Esophagus muscularis mucosa (tissue), 4 donors: Measurements from ENCODE around the gene MVB12B. TPM values are rescaled to one million over a fixed set of nuclear protein-coding genes. Genes with fewer than 3 reads are reported as not detected.

Experiments used
- DNase-seq: peaks from one replicate; pipeline ENCODE4 v3.0.0-alpha.2; 2017; ENCODE audit errors: extremely low spot score
- H3K27ac ChIP-seq, 4 donors: fragments of 200-600 bp; sonication (generic); replicated peaks in 1 of 4; 1 replicate in 3 of 4; 2 replicates in 1 of 4; pipeline ENCODE4 v1.5.1; 2016 to 2019; ENCODE audit warnings: mild to moderate bottlenecking in 1 of 4
- H3K27me3 ChIP-seq, 4 donors: fragments of 200-600 bp; sonication (generic); one replicate each; pipeline versions ENCODE4 v1.5.1 to v1.6.0; 2016 to 2019
- H3K36me3 ChIP-seq, 4 donors: fragments of 200-600 bp; sonication (generic); one replicate each; pipeline ENCODE4 v1.5.1; 2016 to 2019
- H3K4me1 ChIP-seq, 4 donors: fragments of 200-600 bp; sonication (generic); one replicate each; pipeline ENCODE4 v1.5.1; 2016 to 2019
- H3K4me3 ChIP-seq, 4 donors: fragments of 200-600 bp; sonication (generic); 1 replicate in 2 of 4; 2 replicates in 2 of 4; pipeline ENCODE4 v1.5.1; 2016 to 2019; ENCODE audit warnings: mild to moderate bottlenecking in 4 of 4, moderate library complexity in 1 of 4
- H3K9me3 ChIP-seq, 4 donors: fragments of 200-600 bp; sonication (generic); 1 replicate in 3 of 4; 2 replicates in 1 of 4; pipeline ENCODE4 v1.5.1; 2016 to 2019
- CTCF ChIP-seq, 3 experiments: fragments of 200-600 bp in 2 of 3; fragments of 450-650 bp in 1 of 3; sonication (generic) in 2 of 3; IDR thresholded peaks; one replicate each; pipeline ENCODE4 v1.5.1; 2017 to 2019; ENCODE audit warnings: antibody characterized with exemption in 3 of 3, mild to moderate bottlenecking in 2 of 3, moderate library complexity in 1 of 3
- EP300 ChIP-seq: sonication (generic); formaldehyde crosslinking; IDR thresholded peaks from one replicate; pipeline ENCODE4 v1.6.1; 2017; ENCODE audit warnings: antibody characterized with exemption
- POLR2A ChIP-seq: fragments of 450-650 bp; IDR thresholded peaks from one replicate; pipeline ENCODE4 v1.6.1; 2017; ENCODE audit warnings: antibody characterized with exemption, moderate library complexity, mild to moderate bottlenecking, low read depth
- POLR2AphosphoS5 ChIP-seq, 2 donors: sonication (generic); formaldehyde crosslinking; IDR thresholded peaks; one replicate each; pipeline ENCODE4 v1.6.1; 2017; ENCODE audit warnings: antibody characterized with exemption in 2 of 2
- WGBS: methylation state at CpG from one replicate; pipeline ENCODE4 v1.1.5; 2018; 5-methylcytosine and 5-hydroxymethylcytosine counted together
- intact Hi-C: fragments of 100-400 bp; cut with DNase I; formaldehyde crosslinking; loops from one replicate; pipeline ENCODE4 v1.15.1; 2023
- total RNA-seq, 4 donors: library from RNA; depleted of rRNA; stranded (reverse); fragments of >200 nt; gene quantifications; one replicate each; pipeline versions ENCODE4 v1.1.0 to v1.2.1, GENCODE V29; 2016

The MVB12B gene
- total RNA-seq, 4 donors from 2014 or later = 14.1 to 25.0 (median 18.4) TPM

GRCh38 chr9:126295082-126295477 is 31.5 kb upstream of the MVB12B start:
- WGBS = 85% methylated on average over 5 of the region's 5 CpGs
- Histone ChIP-seq H3K4me1 (no peaks in the 10 kb centered on the region), H3K9me3 (no peaks in the 10 kb centered on the region), H3K27me3 (peaks cover 0 to 32% (median 0%) of the 10 kb centered on the region in 4 donors), H3K4me3 (no peak overlapping the region), H3K27ac (no peak overlapping the region), H3K36me3 (no peaks in the 10 kb centered on the region)
- TF ChIP-seq EP300 = no peak
- TF ChIP-seq POLR2AphosphoS5 (IDR thresholded peaks at IDR 0.05) = no peak
- no peak for TF ChIP-seq POLR2A
- no peak for TF ChIP-seq CTCF (IDR thresholded peaks at IDR 0.05)
- no peak for DNase-seq
- intact Hi-C loops = no loop called here

- Histone ChIP-seq H3K4me1 (no peaks in the 10 kb centered on the region), H3K27me3 (peaks cover 0 to 32% (median 0%) of the 10 kb centered on the region in 4 donors), H3K36me3 (no peaks in the 10 kb centered on the region), H3K9me3 (no peaks in the 10 kb centered on the region), H3K27ac (no peak overlapping the region), H3K4me3 (no peak overlapping the region)
- no peak for TF ChIP-seq EP300
- no peak for TF ChIP-seq POLR2AphosphoS5 (IDR thresholded peaks at IDR 0.05)
- TF ChIP-seq POLR2A = no peak
- TF ChIP-seq CTCF (IDR thresholded peaks at IDR 0.05) = no peak
- 100% methylated on average over 1 of the region's 1 CpG for WGBS
- intact Hi-C loops = no loop called here
- no peak for DNase-seq
Observed at GRCh38 chr9:126295516-126295915, 31.1 kb upstream of the MVB12B start.

GRCh38 chr9:126295936-126296600 is 30.6 kb upstream of the MVB12B start:
- H3K4me3 ChIP-seq = no peak overlapping the region
- H3K36me3 ChIP-seq = no peaks in the 10 kb centered on the region
- intact Hi-C loops = no loop called here
- 77% methylated on average over 15 of the region's 17 CpGs for WGBS
- no peaks in the 10 kb centered on the region for H3K4me1 ChIP-seq
- TF ChIP-seq POLR2AphosphoS5 (IDR thresholded peaks at IDR 0.05) (no peak), EP300 (no peak), CTCF (IDR thresholded peaks at IDR 0.05) (no peak), POLR2A (no peak)
- peaks cover 0 to 32% (median 0%) of the 10 kb centered on the region in 4 donors for H3K27me3 ChIP-seq
- no peaks in the 10 kb centered on the region for H3K9me3 ChIP-seq
- no peak overlapping the region for H3K27ac ChIP-seq
- no peak for DNase-seq

- 96% methylated on average over 6 of the region's 6 CpGs for WGBS
- intact Hi-C loops = no loop called here
Observed at GRCh38 chr9:126296687-126297086, 29.9 kb upstream of the MVB12B start.

More at GRCh38 chr9:126296687-126297086, 29.9 kb upstream of the MVB12B start:
- Histone ChIP-seq H3K36me3 (no peaks in the 10 kb centered on the region), H3K9me3 (no peaks in the 10 kb centered on the region), H3K4me3 (no peak overlapping the region), H3K27me3 (peaks cover 0 to 32% (median 0%) of the 10 kb centered on the region in 4 donors), H3K4me1 (no peaks in the 10 kb centered on the region), H3K27ac (no peak overlapping the region)
- DNase-seq = no peak
- no peak for TF ChIP-seq EP300
- TF ChIP-seq POLR2AphosphoS5 (IDR thresholded peaks at IDR 0.05) = no peak
- no peak for TF ChIP-seq CTCF (IDR thresholded peaks at IDR 0.05)
- no peak for TF ChIP-seq POLR2A
